K562 (cell line): ENCODE data around the gene MATN1. TPM values are rescaled to one million over a fixed set of nuclear protein-coding genes. Genes with fewer than 3 reads are reported as not detected.

Source experiments
- CBX2 ChIP-seq: fragments of 200-600 bp; sonication (generic); IDR thresholded peaks from one replicate; pipeline ENCODE4 v1.6.1; 2012; ENCODE audit warnings: mild to moderate bottlenecking, low read length, inconsistent platforms; ENCODE audit not compliant: insufficient read depth, poor library complexity, severe bottlenecking
- CC2D1A ChIP-seq: fragments of 450-650 bp; IDR thresholded peaks from 2 replicates; pipeline ENCODE4 v1.6.1; 2017; ENCODE audit warnings: mild to moderate bottlenecking
- CTBP1 ChIP-seq: fragments of 450-650 bp; IDR thresholded peaks from 2 replicates; pipeline ENCODE4 v1.6.1; 2016; ENCODE audit warnings: borderline replicate concordance
- DIDO1 ChIP-seq: fragments of 450-650 bp; IDR thresholded peaks from 2 replicates; pipeline ENCODE4 v1.6.1; 2016; ENCODE audit warnings: low read depth, missing biosample characterization, missing genetic modification characterization
- OTX1 ChIP-seq: fragments of 450-650 bp; formaldehyde crosslinking; IDR thresholded peaks from 2 replicates; pipeline ENCODE4 v1.4.0; 2022; ENCODE audit warnings: mild to moderate bottlenecking
- PRDM10 ChIP-seq: fragments of 450-650 bp; IDR thresholded peaks from 2 replicates; pipeline ENCODE4 v1.6.1; 2018; ENCODE audit not compliant: partially characterized antibody
- SETDB1 ChIP-seq: IDR thresholded peaks from one replicate; pipeline ENCODE4 v1.6.1; 2012; ENCODE audit warnings: low read length, control low read depth, inconsistent platforms
- SP1 ChIP-seq: sonication (generic); formaldehyde crosslinking; IDR thresholded peaks from 2 replicates; pipeline ENCODE4 v1.8.1; 2022; ENCODE audit warnings: mild to moderate bottlenecking, missing genetic modification reagents
- YY1 ChIP-seq, 3 experiments: IDR thresholded peaks; 2 replicates each; pipeline ENCODE4 v1.6.1; 2011; ENCODE audit warnings: low read length in 2 of 3, mild to moderate bottlenecking in 2 of 3, moderate library complexity in 2 of 3, borderline replicate concordance in 1 of 3, control low read depth in 1 of 3, low read depth in 1 of 3; ENCODE audit not compliant: insufficient read depth in 3 of 3, insufficient replicate concordance in 2 of 3, control insufficient read depth in 1 of 3, insufficient read length in 1 of 3; ENCODE audit errors: extremely low read depth in 1 of 3
- ZMIZ1 ChIP-seq, 2 experiments: fragments of 150-350 bp in 1 of 2; IDR thresholded peaks; 2 replicates each; pipeline ENCODE4 v1.6.1; 2012 to 2016; ENCODE audit warnings: low read depth in 2 of 2, low read length in 2 of 2, mild to moderate bottlenecking in 1 of 2, moderate library complexity in 1 of 2
- ZNF3 ChIP-seq: fragments of 250-450 bp; sonication (Bioruptor Pico); IDR thresholded peaks from 2 replicates; pipeline ENCODE4 v1.5.0; 2021; ENCODE audit warnings: mild to moderate bottlenecking, moderate library complexity
- ZNF316 ChIP-seq: fragments of 450-650 bp; IDR thresholded peaks from 2 replicates; pipeline ENCODE4 v1.6.1; 2016
- ZNF518B ChIP-seq: fragments of 250-450 bp; sonication (Bioruptor Pico); IDR thresholded peaks from 2 replicates; pipeline ENCODE4 v1.5.0; 2021; ENCODE audit warnings: mild to moderate bottlenecking, moderate library complexity
- ZNF561 ChIP-seq: fragments of 450-650 bp; formaldehyde crosslinking; conservative IDR thresholded peaks from 2 replicates; pipeline ENCODE4 v1.4.0; 2020; ENCODE audit warnings: mild to moderate bottlenecking, moderate library complexity
- polyA plus RNA-seq, 8 experiments: library from polyadenylated mRNA; depleted of rRNA in 4 of 8; stranded (reverse) in 5 of 8; unstranded in 3 of 8; fragments of >200 nt; fragmentation: Nextera tagmentation in 2 of 8; fragmentation: Illumina TruSeq in 1 of 8; extraction: Ambion mirVana in 2 of 8; extraction: Trizol in 1 of 8; gene quantifications; 2 replicates each; pipeline versions ENCODE4 v1.2.1 to v1.2.3, GENCODE V29; 2011 to 2014; ENCODE audit warnings: inconsistent platforms in 1 of 8, missing spikeins in 1 of 8
- total RNA-seq, 7 experiments: library from RNA; depleted of rRNA in 6 of 7; stranded (reverse); fragments of >200 nt in 6 of 7; fragmentation: Illumina TruSeq in 2 of 7; extraction: Trizol in 2 of 7; gene quantifications; 2 replicates each; pipeline versions ENCODE4 v1.2.1 to v1.2.3, GENCODE V29; 2011 to 2021; ENCODE audit warnings: low replicate concordance in 1 of 7
- TF ChIP-seq, protein P1 (sequence below): fragments of 250-450 bp; sonication (Bioruptor Pico); IDR thresholded peaks from 2 replicates; pipeline ENCODE4 v1.8.0; 2021; ENCODE audit warnings: moderate library complexity, mild to moderate bottlenecking, inconsistent platforms

The MATN1 gene
- total and polyA plus RNA-seq, 9 of the 15 experiments (the other 6 are each of a cell fraction or from before 2014, with no cell fraction given), result 0.10 to 2.3 (median 1.2) TPM

DNA sequence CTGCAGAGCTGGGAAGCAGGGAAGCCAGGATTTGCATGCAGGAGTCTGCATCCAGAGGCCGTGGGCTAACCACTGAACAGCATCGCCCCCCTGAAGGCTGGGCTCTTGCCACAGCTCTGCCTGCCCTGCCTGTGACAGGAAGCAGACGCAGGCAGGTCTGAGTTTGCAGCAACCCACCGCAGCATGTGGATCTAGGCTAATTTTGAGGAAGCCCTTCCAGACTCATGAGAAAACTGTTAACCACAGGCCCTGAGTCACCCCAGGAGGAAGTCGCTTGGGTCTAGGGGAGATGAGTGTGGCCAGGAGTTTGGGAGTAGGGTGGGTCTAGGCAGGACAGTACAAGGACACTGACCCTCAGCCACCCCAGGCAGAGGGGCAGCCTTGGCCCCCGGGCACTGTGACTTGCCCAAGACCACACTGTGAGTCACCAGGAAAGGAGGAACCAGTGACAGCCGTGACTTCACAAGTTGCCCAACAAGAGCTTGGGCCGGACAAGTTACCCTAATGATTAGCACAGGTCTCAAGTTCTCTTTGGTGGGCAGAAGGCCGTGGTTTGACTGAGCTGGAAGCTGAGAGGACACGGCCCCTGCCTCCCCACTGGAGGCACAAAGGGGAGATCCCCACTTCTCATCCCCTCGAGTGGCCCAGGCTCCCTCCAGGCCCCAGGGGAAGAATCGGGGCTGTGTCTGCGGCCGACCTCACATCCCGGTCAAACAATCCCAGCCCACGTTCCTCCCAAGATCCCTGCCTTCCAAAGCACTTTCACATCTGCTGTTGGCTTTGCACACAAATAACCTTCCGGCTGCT, 33.4 kb upstream of the MATN1 start (continued):
- TF ChIP-seq OTX1 (CRISPR knock-in tag) (0 out of 2 replicates have a peak, but pooled peaks have one; percentile 51), ZNF561 (CRISPR knock-in tag) (peak; percentile 77; the same call in 1 of the 2 replicates), ZNF518B (no peak), CTBP1 (peak; percentile 72; the same call in 1 of the 2 replicates), CC2D1A (peak; percentile 94), ZMIZ1 (IDR thresholded peaks at IDR 0.05; ENCODE audit: low read depth in 2 of 2, low read length in 2 of 2) (no peak; a peak in 1 of 4 replicates), SETDB1 (peak; percentile 29), PRDM10 (no peak), CBX2 (no peak), SP1 (no peak; the same call in 1 of the 2 replicates), ZNF316 (no peak; the same call in 1 of the 2 replicates), DIDO1 (tag) (no peak), ZNF3 (CRISPR knock-in tag) (no peak), YY1 (IDR thresholded peaks at IDR 0.05; ENCODE audit: borderline replicate concordance in 1 of 3, control insufficient read depth in 1 of 3, extremely low read depth in 1 of 3, insufficient read depth in 3 of 3, insufficient read length in 1 of 3, insufficient replicate concordance in 2 of 3, low read depth in 1 of 3, low read length in 2 of 3) (peak in 1 of 3 experiments; percentile 13)
- TF ChIP-seq, protein P1, sequence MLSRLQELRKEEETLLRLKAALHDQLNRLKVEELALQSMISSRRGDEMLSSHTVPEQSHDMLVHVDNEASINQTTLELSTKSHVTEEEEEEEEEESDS (CRISPR knock-in tag), result no peak
